Nephron (organoid): ENCODE results near the gene APBA3.
A peak's percentile ranks its signal among the peaks of the same experiment; 100 is the strongest.

ENCODE experiments used
- H3K27ac Mint-ChIP-seq, 3 experiments: 2 replicates each; pipeline ENCODE4 v1.8.0; 2020; ENCODE audit warnings: mixed read lengths in 3 of 3, mild to moderate bottlenecking in 2 of 3, moderate library complexity in 1 of 3
- H3K27me3 Mint-ChIP-seq: 2 replicates; pipeline ENCODE4 v1.8.0; 2021; ENCODE audit warnings: low read depth, mild to moderate bottlenecking, moderate library complexity, mixed read lengths
- H3K36me3 Mint-ChIP-seq: 2 replicates; pipeline ENCODE4 v1.8.0; 2020; ENCODE audit warnings: low read depth, mixed read lengths
- H3K4me1 Mint-ChIP-seq: 2 replicates; pipeline ENCODE4 v1.8.0; 2020; ENCODE audit warnings: mixed read lengths
- H3K4me3 Mint-ChIP-seq, 3 experiments: 2 replicates each; pipeline ENCODE4 v1.8.0; 2020; ENCODE audit warnings: mild to moderate bottlenecking in 3 of 3, mixed read lengths in 3 of 3, moderate library complexity in 2 of 3
- H3K9me3 Mint-ChIP-seq: 2 replicates; pipeline ENCODE4 v1.8.0; 2020; ENCODE audit warnings: mixed read lengths
- TF ChIP-seq, protein P1 (sequence below), 3 experiments: fragments of 200-600 bp; sonication (generic); IDR thresholded peaks; one replicate each; pipeline ENCODE4 v1.5.0; 2021; ENCODE audit warnings: antibody characterized with exemption in 3 of 3; ENCODE audit not compliant: unreplicated experiment in 3 of 3

Gene APBA3

GRCh38 chr19:3721131-3721886 lies 40.2 kb downstream of the APBA3 start:
- TF ChIP-seq, protein P1, sequence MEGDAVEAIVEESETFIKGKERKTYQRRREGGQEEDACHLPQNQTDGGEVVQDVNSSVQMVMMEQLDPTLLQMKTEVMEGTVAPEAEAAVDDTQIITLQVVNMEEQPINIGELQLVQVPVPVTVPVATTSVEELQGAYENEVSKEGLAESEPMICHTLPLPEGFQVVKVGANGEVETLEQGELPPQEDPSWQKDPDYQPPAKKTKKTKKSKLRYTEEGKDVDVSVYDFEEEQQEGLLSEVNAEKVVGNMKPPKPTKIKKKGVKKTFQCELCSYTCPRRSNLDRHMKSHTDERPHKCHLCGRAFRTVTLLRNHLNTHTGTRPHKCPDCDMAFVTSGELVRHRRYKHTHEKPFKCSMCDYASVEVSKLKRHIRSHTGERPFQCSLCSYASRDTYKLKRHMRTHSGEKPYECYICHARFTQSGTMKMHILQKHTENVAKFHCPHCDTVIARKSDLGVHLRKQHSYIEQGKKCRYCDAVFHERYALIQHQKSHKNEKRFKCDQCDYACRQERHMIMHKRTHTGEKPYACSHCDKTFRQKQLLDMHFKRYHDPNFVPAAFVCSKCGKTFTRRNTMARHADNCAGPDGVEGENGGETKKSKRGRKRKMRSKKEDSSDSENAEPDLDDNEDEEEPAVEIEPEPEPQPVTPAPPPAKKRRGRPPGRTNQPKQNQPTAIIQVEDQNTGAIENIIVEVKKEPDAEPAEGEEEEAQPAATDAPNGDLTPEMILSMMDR (IDR thresholded peaks at IDR 0.05; ENCODE audit: unreplicated experiment in 3 of 3) = no peak
- Mint-ChIP-seq H3K36me3 (no peaks in the 10 kb centered on the region), H3K27me3 (peaks cover 75% of the 10 kb centered on the region), H3K27ac (no peak overlapping the region), H3K4me3 (peak overlapping the region in 2 of 3 experiments; percentile 70 to 71), H3K9me3 (no peaks in the 10 kb centered on the region), H3K4me1 (no peaks in the 10 kb centered on the region)

GRCh38 chr19:3720349-3720917 lies 41.1 kb downstream of the APBA3 start:
- Mint-ChIP-seq H3K9me3 (no peaks in the 10 kb centered on the region), H3K36me3 (no peaks in the 10 kb centered on the region), H3K4me3 (no peak overlapping the region), H3K27ac (no peak overlapping the region), H3K27me3 (peaks cover 67% of the 10 kb centered on the region), H3K4me1 (no peaks in the 10 kb centered on the region)
- TF ChIP-seq, protein P1 (IDR thresholded peaks at IDR 0.05; ENCODE audit: unreplicated experiment in 3 of 3) = no peak

DNA sequence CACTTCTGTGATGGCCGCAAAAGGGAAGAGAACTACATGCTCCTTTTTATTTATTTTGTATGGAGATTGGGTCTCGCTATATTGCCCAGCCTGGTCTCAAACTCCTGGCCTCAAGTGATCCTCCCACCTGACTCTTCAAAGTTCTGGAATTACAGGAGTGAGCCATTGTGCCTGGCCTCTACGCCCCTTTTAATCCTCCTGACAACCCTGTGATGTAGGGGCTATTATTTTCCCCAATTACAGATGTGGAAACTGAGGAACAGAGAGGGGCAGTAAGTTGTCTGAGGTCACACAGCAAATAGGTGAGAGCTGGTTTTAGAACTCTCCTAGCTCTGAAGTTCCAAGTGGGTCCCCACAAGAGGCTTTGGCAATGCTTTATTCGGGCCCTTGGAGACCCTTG lies 41.6 kb downstream of the APBA3 start:
- Mint-ChIP-seq H3K9me3 (no peaks in the 10 kb centered on the region), H3K4me3 (no peak overlapping the region), H3K36me3 (no peaks in the 10 kb centered on the region), H3K27me3 (peaks cover 62% of the 10 kb centered on the region), H3K4me1 (no peaks in the 10 kb centered on the region), H3K27ac (no peak overlapping the region)
- TF ChIP-seq, protein P1 (IDR thresholded peaks at IDR 0.05; ENCODE audit: unreplicated experiment in 3 of 3) = no peak

- H3K27me3 Mint-ChIP-seq = peaks cover 40% of the 10 kb centered on the region
- no peaks in the 10 kb centered on the region for H3K36me3 Mint-ChIP-seq
- no peak overlapping the region for H3K4me3 Mint-ChIP-seq
- H3K9me3 Mint-ChIP-seq = no peaks in the 10 kb centered on the region
- peaks cover 6% of the 10 kb centered on the region for H3K4me1 Mint-ChIP-seq
- TF ChIP-seq, protein P1 (IDR thresholded peaks at IDR 0.05; ENCODE audit: unreplicated experiment in 3 of 3) = no peak
- no peak overlapping the region for H3K27ac Mint-ChIP-seq
Observed at GRCh38 chr19:3716147-3716668, 45.3 kb downstream of the APBA3 start.

DNA sequence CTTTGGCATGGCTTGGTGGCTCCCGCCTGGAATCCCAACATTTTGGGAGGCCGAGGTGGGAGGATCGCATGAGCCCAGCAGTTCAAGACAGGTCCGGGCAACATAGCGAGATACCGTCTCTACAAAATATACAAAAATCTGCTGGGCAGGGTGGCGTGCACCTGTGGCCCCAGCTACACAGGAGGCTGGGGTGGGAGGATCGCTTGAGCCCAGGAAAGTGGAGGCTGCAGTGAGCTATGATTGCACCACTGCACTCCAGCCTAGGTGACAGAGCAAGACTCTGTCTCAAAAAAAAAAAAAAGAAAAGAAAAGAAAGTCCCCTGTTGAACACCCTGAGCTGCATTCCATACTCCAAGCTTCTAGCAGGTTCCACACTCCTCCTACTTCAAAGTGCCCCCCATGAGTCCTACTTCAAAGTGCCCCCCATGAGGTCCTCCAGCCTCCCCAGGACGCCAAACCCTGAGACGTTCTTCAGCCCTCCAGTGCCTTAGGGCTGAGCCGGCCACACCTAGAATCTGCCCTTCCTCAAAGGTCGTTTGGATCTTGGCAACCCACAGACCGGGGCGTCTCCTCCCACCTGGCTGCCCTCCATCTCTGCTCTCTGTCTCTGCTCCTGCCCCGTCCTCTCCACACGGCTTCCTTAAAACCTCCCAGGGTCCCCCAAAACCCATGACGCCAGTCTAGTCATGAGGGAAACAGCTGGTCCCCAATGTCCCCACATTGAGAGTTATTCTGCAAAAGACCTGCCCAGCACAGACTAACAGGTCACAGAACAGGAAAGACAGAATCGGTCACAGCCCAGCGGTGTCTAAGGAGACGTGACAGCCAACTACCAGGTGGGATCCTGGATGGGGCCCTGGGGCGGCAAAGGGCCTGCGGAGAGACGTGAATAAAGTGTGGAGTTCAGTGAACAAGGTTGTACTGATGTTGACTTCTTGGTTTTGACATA lies 48.6 kb downstream of the APBA3 start:
- Mint-ChIP-seq H3K9me3 (no peaks in the 10 kb centered on the region), H3K4me1 (peaks cover 6% of the 10 kb centered on the region), H3K36me3 (no peaks in the 10 kb centered on the region), H3K27me3 (peaks cover 21% of the 10 kb centered on the region), H3K27ac (peak overlapping the region; percentile 29 to 46 (median 33)), H3K4me3 (no peak overlapping the region)
- TF ChIP-seq, protein P1 (IDR thresholded peaks at IDR 0.05; ENCODE audit: unreplicated experiment in 3 of 3) = no peak
